GM13977 (cell line): Measurements from ENCODE around the gene MED27.

ENCODE experiments used
- DNase-seq: peaks from one replicate; pipeline ENCODE4 v3.0.0; 2012; ENCODE audit warnings: low spot score
- CTCF ChIP-seq: IDR thresholded peaks from 2 replicates; pipeline ENCODE4 v1.5.1; 2012; ENCODE audit warnings: mild to moderate bottlenecking, control low read depth; ENCODE audit not compliant: insufficient read depth; ENCODE audit errors: extremely low read depth, missing control alignments
- in situ Hi-C: fragments of 300-500 bp; cut with MboI; formaldehyde crosslinking; loops from one replicate; pipeline ENCODE4 v1.12.0; 2022; ENCODE audit warnings: low sequenced_read_pairs, low pct_unique_long_range_greater_than_20kb, mixed read lengths, inconsistent platforms; ENCODE audit not compliant: unreplicated experiment

Gene MED27

GRCh38 chr9:131838530-131839280 lies 241.0 kb downstream of the MED27 start:
- in situ Hi-C loops: no loop called here
- no peak for DNase-seq
- no peak for TF ChIP-seq CTCF

DNA sequence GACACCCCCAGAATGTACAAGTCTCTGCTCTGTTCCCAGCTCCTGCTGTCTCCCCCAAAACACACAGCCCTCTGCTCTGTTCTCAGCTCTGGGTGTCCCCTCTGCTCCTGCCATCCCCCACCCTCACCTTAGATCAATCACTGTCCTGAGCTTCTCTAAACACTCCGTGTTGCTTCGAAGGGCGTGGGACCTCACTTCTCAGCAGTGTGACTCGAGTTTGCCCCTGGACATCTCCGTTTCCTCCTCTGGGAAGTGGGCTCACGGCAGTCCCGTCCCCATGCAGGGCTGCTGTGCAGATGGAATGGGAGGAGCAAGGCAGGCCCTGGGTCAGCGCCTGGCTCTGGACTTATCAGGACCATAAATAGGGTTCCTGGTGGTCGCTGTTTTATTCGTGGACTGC lies 241.8 kb downstream of the MED27 start:
- DNase-seq: no peak
- no peak for TF ChIP-seq CTCF
- in situ Hi-C loops: no loop called here

GRCh38 chr9:131837316-131837715 lies 242.4 kb downstream of the MED27 start:
- in situ Hi-C loops: no loop called here
- no peak for DNase-seq
- peak; percentile 38 for TF ChIP-seq CTCF

DNA sequence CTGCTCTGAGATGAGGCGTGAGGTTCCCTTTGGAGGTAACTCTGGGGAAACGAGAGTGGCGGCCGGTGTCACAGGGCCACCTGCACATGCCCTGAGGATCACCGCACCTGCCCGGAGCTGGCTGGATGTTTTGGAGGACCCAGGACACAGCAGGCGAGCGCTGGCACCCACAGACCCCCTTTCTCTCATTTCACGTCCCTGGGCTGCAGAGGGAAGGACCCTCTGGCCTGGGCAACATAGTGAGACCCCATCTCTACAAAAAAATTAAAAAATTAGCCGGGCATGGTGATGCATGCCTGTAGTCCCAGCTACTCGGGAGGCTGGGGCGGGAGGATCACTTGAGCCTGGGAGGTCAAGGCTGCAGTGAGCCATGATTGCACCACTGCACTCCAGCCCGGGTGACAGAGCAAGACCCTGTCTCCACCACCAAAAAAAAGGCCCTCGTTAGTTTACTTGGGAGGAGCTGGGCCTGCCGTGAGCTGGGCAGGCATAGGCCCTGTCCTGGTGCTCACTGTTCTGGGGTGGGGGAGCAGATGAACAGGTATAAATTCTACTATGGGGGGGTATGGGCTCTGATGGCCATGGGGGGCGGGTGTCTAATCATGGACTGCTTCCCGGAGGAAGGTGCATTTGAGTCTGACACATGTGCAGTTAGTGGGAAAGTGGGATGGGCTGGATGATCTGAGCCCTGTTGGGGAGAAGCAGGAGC lies 242.9 kb downstream of the MED27 start:
- TF ChIP-seq CTCF: no peak
- no peak for DNase-seq
- in situ Hi-C loops: no loop called here

DNA sequence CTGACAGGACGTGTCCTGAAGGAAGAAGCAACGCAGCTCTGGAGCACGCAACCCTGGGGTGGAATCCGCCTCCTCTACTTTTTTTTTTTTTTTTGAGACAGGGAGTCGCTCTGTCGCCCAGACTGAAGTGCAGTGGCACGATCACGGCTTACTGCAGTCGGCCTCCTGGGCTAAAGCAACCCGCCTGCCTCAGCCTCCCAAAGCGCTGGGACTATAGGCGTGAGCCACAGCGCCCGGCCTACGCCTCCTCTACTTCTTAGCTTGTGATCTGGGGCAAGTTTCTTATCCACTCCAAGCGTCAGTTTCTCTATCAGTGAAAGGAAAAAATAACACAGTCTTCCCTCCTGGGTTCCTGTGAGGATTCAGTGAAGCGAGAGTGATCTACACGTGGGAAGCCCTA lies 243.6 kb downstream of the MED27 start:
- DNase-seq: no peak
- in situ Hi-C loops: no loop called here
- no peak for TF ChIP-seq CTCF

DNA sequence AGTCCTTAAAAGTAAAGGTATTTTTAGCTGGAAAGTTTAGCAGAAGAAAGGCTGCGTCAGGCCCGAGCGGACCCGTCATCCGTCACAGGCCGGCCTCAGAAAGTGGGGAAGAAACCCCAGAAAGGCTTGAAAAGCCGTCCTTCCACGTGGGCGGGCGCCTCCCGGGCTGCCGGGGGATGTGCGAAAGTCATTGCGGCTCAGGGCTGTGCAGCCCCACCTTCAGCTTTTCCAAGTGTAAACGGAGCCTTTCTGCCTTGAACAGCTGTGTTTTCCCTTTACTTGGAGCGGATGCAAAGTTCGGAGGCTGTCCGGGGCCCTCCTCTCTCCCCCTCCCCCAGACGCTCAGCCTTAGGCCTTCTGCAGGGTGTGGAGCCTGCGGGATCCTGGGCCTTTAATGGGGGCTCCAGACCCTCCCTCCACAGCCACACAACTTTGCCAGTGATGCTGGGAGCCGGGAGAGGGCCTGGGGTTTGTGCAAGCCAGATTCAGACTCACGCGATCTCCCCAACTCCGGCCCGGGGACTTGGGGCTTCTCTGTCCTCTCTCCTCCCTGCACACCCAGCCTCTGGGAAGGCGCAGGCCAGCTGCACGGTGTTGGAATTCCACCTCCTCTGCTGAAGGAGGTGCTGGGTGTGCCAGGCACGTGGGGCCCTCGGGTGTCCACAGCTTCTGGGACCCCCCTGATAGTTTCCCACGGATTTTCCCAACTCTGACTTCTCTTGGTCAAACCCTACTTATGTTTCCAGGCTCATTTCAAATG lies 244.3 kb downstream of the MED27 start:
- no peak for DNase-seq
- no peak for TF ChIP-seq CTCF
- in situ Hi-C loops: no loop called here
